Activated T-cell treated with anti-CD3 and anti-CD28 coated beads, Interleukin-2, amount 50 U/mL, for 72 hours (primary cell): ENCODE results near the gene ADAMTSL3. TPM values are rescaled to one million over a fixed set of nuclear protein-coding genes. Genes with fewer than 3 reads are reported as not detected.

Source experiments
- ATAC-seq, 2 donors: fragments of 150-1000 bp; cut with Tn5 transposase; replicated peaks in 1 of 2; 2 replicates each; pipeline ENCODE4 v1.10.0; 2021; ENCODE audit warnings: moderate library complexity in 2 of 2, mild to moderate bottlenecking in 1 of 2
- DNase-seq, 2 donors: peaks; one replicate each; pipeline ENCODE4 v3.0.0; 2021 to 2022; ENCODE audit warnings: mixed read lengths in 1 of 2
- H3K27ac Mint-ChIP-seq: one replicate; pipeline ENCODE4 v1.8.0; 2022; ENCODE audit warnings: mild to moderate bottlenecking, moderate library complexity, mixed read lengths
- H3K27me3 Mint-ChIP-seq: one replicate; pipeline ENCODE4 v1.8.0; 2022; ENCODE audit warnings: low read depth, mixed read lengths
- H3K36me3 Mint-ChIP-seq, 2 donors: one replicate each; pipeline ENCODE4 v1.8.0; 2022; ENCODE audit warnings: mixed read lengths in 2 of 2, mild to moderate bottlenecking in 1 of 2; ENCODE audit not compliant: insufficient read depth in 2 of 2
- H3K4me1 Mint-ChIP-seq: one replicate; pipeline ENCODE4 v1.8.0; 2022; ENCODE audit warnings: low read depth, mixed read lengths
- H3K4me3 Mint-ChIP-seq, 2 donors: one replicate each; pipeline ENCODE4 v1.8.0; 2022; ENCODE audit warnings: mild to moderate bottlenecking in 2 of 2, mixed read lengths in 2 of 2, moderate library complexity in 2 of 2
- H3K9me3 Mint-ChIP-seq, 2 donors: one replicate each; pipeline ENCODE4 v1.8.0; 2022; ENCODE audit warnings: mixed read lengths in 2 of 2
- total RNA-seq, 2 donors: library from RNA; stranded (reverse); gene quantifications; one replicate each; pipeline ENCODE4 v1.2.3, GENCODE V29; 2022

The ADAMTSL3 gene
- total RNA-seq, 2 donors from 2014 or later: 0.12 TPM; not detected in 1

DNA sequence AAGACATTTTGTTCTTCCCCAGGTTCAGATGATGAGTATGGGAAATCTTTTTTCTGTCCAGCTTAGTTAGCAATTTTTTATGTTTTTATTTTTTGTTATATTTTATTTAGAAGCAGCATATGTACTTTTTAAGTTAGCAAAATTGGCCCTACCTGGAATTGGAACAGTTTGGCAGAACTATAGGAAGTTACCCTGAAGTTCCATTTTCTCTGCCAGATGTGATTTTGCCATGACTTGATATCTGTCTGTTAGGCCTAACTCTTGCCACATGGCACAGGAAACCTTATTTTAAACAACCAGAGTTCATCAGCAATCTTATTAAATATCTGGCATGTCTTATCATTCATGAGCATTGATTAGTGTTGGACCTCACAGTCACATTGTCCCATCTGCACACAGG is 67.1 kb downstream of the ADAMTSL3 start:
- H3K4me3 Mint-ChIP-seq: no peak overlapping the region
- H3K4me1 Mint-ChIP-seq: no peaks in the 10 kb centered on the region
- no peaks in the 10 kb centered on the region for H3K27me3 Mint-ChIP-seq
- no peak overlapping the region for H3K27ac Mint-ChIP-seq
- ATAC-seq (no peak), DNase-seq (no peak)
- H3K9me3 Mint-ChIP-seq: no peaks in the 10 kb centered on the region
- no peaks in the 10 kb centered on the region for H3K36me3 Mint-ChIP-seq

DNA sequence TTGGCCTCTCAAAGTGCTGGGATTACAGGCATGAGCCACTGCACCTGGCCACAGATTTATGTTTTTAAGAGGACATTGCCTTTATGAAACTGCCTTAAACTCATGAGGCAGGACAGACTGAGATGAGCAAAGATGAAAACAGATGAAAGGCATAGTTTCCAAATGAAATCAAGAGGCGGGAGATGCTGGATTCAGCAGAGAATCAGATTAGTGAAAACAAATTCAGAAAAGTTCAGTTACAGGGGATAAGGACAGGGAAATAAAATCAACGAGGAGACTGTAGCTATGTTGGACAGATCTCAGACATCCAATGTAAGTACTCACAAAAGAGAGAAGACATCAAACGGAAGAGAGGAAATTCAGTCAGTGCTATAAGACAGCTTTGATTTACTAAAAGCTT is 68.1 kb downstream of the ADAMTSL3 start:
- no peak for DNase-seq
- no peaks in the 10 kb centered on the region for H3K36me3 Mint-ChIP-seq
- H3K27ac Mint-ChIP-seq: no peak overlapping the region
- no peak for ATAC-seq
- H3K4me3 Mint-ChIP-seq: no peak overlapping the region
- no peaks in the 10 kb centered on the region for H3K4me1 Mint-ChIP-seq
- H3K9me3 Mint-ChIP-seq: no peaks in the 10 kb centered on the region
- H3K27me3 Mint-ChIP-seq: no peaks in the 10 kb centered on the region

DNA sequence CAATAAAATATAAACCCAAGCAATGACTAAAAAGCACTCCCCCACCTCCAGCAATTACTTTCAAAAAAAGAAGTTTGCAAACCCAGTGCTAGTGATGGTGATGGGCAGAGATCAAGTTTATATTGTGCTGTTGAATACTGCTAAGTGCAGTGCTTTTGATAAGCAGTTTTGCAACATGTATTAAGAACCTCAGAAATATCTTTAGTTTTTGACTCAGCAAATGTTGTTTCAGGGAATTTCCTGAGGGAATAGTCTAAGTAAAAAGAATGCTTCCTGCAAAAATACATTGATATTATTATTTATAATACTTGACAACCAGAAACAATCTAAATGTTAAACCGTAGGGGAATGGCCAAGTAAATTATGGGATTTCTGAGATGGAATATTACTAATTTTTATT is 69.3 kb downstream of the ADAMTSL3 start:
- ATAC-seq: no peak
- H3K4me1 Mint-ChIP-seq: no peaks in the 10 kb centered on the region
- DNase-seq: no peak
- no peaks in the 10 kb centered on the region for H3K27me3 Mint-ChIP-seq
- no peak overlapping the region for H3K27ac Mint-ChIP-seq
- no peaks in the 10 kb centered on the region for H3K36me3 Mint-ChIP-seq
- no peaks in the 10 kb centered on the region for H3K9me3 Mint-ChIP-seq
- H3K4me3 Mint-ChIP-seq: no peak overlapping the region

GRCh38 chr15:83732196-83732595 is 78.3 kb downstream of the ADAMTSL3 start:
- H3K4me1 Mint-ChIP-seq: no peaks in the 10 kb centered on the region
- no peak overlapping the region for H3K27ac Mint-ChIP-seq
- H3K9me3 Mint-ChIP-seq: no peaks in the 10 kb centered on the region
- DNase-seq (no peak), ATAC-seq (no peak)
- H3K27me3 Mint-ChIP-seq: no peaks in the 10 kb centered on the region
- no peaks in the 10 kb centered on the region for H3K36me3 Mint-ChIP-seq
- no peak overlapping the region for H3K4me3 Mint-ChIP-seq

DNA sequence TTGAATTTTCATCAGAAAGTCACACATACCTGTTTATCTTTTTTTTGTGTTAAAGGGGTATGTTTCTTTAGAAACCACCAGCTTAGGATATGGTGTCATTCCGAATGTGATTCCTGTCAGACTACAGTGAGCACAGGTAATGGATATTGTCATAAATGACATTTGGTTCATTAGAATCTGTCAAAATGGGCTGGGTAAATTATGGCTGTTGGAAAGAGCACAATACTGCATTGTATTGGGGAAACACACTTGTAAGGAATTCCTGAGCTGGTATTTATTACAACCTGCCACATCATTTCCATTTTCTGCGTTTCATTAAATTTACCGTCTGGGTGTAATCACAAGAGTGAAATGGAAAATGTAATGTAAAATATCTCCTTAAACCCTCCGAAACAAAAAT is 78.8 kb downstream of the ADAMTSL3 start:
- no peaks in the 10 kb centered on the region for H3K9me3 Mint-ChIP-seq
- no peak overlapping the region for H3K4me3 Mint-ChIP-seq
- H3K36me3 Mint-ChIP-seq: no peaks in the 10 kb centered on the region
- ATAC-seq: no peak
- no peak overlapping the region for H3K27ac Mint-ChIP-seq
- DNase-seq: no peak
- H3K27me3 Mint-ChIP-seq: no peaks in the 10 kb centered on the region
- no peaks in the 10 kb centered on the region for H3K4me1 Mint-ChIP-seq

DNA sequence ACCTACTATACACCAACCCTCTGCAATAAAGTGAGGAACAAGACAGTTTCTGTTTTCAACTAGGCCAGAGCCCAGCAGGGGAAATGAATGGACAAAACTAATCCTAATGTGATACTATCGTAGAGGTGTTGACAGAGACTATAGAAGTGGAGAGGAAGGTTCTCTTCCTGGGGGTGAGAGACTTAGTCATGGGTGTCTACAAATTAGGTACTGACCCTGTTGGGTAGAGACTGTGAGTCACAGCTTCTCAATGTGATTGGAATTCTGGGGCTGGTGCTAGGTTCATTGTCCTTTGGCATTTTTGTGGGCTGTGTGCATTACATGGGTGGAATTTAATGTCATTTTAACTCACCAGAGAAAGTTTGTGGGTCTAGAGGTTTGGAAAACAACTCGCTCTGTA is 79.3 kb downstream of the ADAMTSL3 start:
- H3K9me3 Mint-ChIP-seq: no peaks in the 10 kb centered on the region
- no peaks in the 10 kb centered on the region for H3K4me1 Mint-ChIP-seq
- H3K27me3 Mint-ChIP-seq: no peaks in the 10 kb centered on the region
- H3K4me3 Mint-ChIP-seq: no peak overlapping the region
- no peak overlapping the region for H3K27ac Mint-ChIP-seq
- DNase-seq: no peak
- H3K36me3 Mint-ChIP-seq: no peaks in the 10 kb centered on the region
- no peak for ATAC-seq

DNA sequence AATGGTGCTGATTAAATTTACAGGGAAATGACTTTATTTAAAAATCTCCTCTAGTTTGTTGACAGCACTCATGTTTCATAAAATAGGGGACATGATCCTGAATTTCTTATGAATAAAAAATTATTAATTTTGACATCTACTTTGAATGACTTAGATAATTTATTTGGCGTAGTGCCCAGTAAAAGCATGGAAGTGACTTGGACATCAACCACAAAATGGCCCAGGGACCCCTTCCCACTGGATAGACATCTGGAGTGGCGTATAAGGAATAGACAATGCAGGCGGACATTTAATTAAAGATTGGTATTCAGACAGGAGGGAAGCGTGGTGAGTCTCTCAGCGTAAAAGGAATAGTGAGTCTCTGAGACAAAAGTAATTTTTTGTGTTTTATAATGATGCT is 79.8 kb downstream of the ADAMTSL3 start:
- DNase-seq (no peak), ATAC-seq (no peak)
- no peaks in the 10 kb centered on the region for H3K9me3 Mint-ChIP-seq
- no peaks in the 10 kb centered on the region for H3K36me3 Mint-ChIP-seq
- no peaks in the 10 kb centered on the region for H3K4me1 Mint-ChIP-seq
- H3K4me3 Mint-ChIP-seq: no peak overlapping the region
- no peaks in the 10 kb centered on the region for H3K27me3 Mint-ChIP-seq
- no peak overlapping the region for H3K27ac Mint-ChIP-seq

DNA sequence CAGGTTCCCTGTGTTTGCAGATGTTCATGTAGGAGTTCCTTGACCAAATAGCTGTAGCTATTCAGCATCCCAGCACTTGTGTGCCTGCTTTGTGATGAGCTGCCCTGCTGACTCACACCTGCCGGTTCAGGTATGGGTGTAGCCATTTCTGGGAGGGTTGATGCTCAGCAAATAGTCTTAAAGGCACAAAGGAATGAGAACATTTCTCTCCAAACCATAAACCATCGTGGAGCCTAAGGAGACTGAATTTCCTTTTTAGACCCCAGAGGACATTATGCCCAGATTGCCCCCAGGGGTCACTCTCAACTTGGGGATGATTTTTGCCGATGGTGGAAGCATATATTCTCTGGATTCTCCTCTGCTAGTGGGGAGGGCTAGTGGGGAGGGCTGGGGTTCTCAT is 80.6 kb downstream of the ADAMTSL3 start:
- H3K27ac Mint-ChIP-seq: no peak overlapping the region
- H3K4me3 Mint-ChIP-seq: no peak overlapping the region
- no peaks in the 10 kb centered on the region for H3K9me3 Mint-ChIP-seq
- ATAC-seq: no peak
- H3K4me1 Mint-ChIP-seq: no peaks in the 10 kb centered on the region
- DNase-seq: no peak
- no peaks in the 10 kb centered on the region for H3K36me3 Mint-ChIP-seq
- no peaks in the 10 kb centered on the region for H3K27me3 Mint-ChIP-seq

- H3K27ac Mint-ChIP-seq: no peak overlapping the region
- H3K27me3 Mint-ChIP-seq: no peaks in the 10 kb centered on the region
- H3K4me1 Mint-ChIP-seq: no peaks in the 10 kb centered on the region
- no peaks in the 10 kb centered on the region for H3K9me3 Mint-ChIP-seq
- ATAC-seq (no peak), DNase-seq (no peak)
- H3K4me3 Mint-ChIP-seq: no peak overlapping the region
- H3K36me3 Mint-ChIP-seq: no peaks in the 10 kb centered on the region
Observed at GRCh38 chr15:83739629-83740028, 85.7 kb downstream of the ADAMTSL3 start.

DNA sequence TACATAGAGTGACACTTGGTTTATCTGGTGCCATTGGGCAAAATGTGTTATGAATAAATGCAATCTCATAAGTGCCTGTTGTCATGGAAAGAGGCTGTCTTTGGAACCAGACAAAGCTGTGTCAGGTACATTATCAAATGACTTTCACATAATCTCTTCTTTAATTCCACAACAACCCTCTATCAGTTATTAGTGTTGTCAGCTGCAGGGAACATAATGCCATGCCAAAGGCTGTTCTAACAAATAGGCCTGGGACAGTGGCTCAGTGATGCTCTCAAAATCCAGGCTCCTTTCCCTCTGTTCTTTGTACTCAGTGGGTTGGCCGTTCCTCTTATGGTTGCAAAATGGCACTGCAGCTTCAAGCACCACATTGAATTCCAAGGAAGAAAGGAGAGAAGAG is 91.8 kb downstream of the ADAMTSL3 start:
- Mint-ChIP-seq H3K9me3 (peaks cover 0 to 2% of the 10 kb centered on the region in 2 donors), H3K27ac (no peak overlapping the region), H3K36me3 (no peaks in the 10 kb centered on the region), H3K4me1 (no peaks in the 10 kb centered on the region), H3K27me3 (no peaks in the 10 kb centered on the region), H3K4me3 (no peak overlapping the region)
- ATAC-seq (no peak), DNase-seq (no peak)

DNA sequence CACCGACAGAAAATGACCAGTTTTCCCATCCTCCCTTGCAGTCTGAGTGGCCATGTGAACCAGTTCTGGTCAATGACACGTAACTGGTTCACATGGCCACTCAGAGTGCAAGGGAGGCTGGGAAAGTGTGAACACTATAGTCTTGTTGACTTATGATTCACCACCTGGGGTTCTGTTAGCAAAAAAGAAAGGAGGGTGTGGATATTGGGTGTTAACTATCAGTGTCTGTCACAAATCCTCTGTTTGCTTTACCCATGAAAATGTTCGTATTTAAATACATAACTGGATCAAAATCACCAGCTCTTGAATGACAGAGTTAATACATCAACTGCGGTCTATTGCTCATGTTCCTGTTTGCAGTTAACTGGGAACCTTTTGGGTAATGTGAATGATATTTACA is 92.3 kb downstream of the ADAMTSL3 start:
- Mint-ChIP-seq H3K4me1 (no peaks in the 10 kb centered on the region), H3K9me3 (peaks cover 0 to 2% of the 10 kb centered on the region in 2 donors), H3K4me3 (no peak overlapping the region), H3K27me3 (no peaks in the 10 kb centered on the region), H3K36me3 (no peaks in the 10 kb centered on the region), H3K27ac (no peak overlapping the region)
- DNase-seq: no peak
- ATAC-seq: no peak

DNA sequence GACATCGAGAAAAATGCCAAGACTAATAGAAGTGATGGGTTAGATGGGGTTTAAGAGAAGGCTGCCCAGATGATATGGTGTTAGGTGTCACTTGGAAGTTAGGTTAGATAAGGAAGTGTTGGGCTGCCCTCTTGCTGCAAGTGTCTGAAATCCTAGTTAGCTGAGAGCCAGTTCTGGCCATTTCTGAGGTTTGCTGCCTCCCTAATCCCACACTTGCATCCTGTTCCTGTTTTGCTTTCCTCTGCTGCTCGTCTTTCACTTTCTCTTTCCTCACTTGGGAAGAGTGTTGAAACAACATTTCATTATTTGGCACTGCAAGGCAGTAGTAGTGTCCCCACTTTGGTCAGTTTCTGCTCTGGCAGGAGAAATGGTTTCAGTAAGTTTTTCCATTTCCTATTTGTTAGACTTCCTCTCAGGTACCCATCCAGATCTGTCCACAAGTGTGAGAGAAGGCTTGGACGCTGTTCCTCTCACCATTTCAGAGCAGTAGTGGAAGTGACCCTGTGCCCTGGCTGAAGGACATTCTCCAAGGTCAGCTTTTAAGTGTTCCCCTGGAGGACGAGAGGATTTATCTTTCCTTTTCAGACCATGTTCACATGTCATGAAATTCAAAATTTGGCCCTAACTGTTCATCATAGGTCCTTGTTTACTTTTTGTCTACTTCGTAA is 93.3 kb downstream of the ADAMTSL3 start:
- DNase-seq (no peak), ATAC-seq (no peak)
- H3K27me3 Mint-ChIP-seq: no peaks in the 10 kb centered on the region
- no peaks in the 10 kb centered on the region for H3K36me3 Mint-ChIP-seq
- no peak overlapping the region for H3K4me3 Mint-ChIP-seq
- H3K27ac Mint-ChIP-seq: no peak overlapping the region
- no peaks in the 10 kb centered on the region for H3K4me1 Mint-ChIP-seq
- peaks cover 0 to 2% of the 10 kb centered on the region in 2 donors for H3K9me3 Mint-ChIP-seq

- Mint-ChIP-seq H3K27me3 (no peaks in the 10 kb centered on the region), H3K36me3 (no peaks in the 10 kb centered on the region), H3K4me3 (no peak overlapping the region), H3K27ac (no peak overlapping the region), H3K4me1 (no peaks in the 10 kb centered on the region), H3K9me3 (peaks cover 0 to 2% of the 10 kb centered on the region in 2 donors)
- DNase-seq (no peak), ATAC-seq (no peak)
Observed at GRCh38 chr15:83747718-83748110, 93.8 kb downstream of the ADAMTSL3 start.

- DNase-seq: no peak
- H3K9me3 Mint-ChIP-seq: peaks cover 6% of the 10 kb centered on the region in 2 donors
- peaks cover 0 to 2% of the 10 kb centered on the region in 2 donors for H3K36me3 Mint-ChIP-seq
- H3K4me3 Mint-ChIP-seq: no peak overlapping the region
- no peak for ATAC-seq
- H3K4me1 Mint-ChIP-seq: no peaks in the 10 kb centered on the region
- no peaks in the 10 kb centered on the region for H3K27me3 Mint-ChIP-seq
- H3K27ac Mint-ChIP-seq: no peak overlapping the region
Observed at GRCh38 chr15:83753872-83754493, 100.1 kb downstream of the ADAMTSL3 start.
